HG02981 (cell line): ENCODE results near the gene WRAP53.
A peak's percentile ranks its signal among the peaks of the same experiment; 100 is the strongest.

Experiments
- ATAC-seq: cut with Tn5 transposase; IDR thresholded peaks from one replicate; pipeline ENCODE4 v1.9.1; 2021; ENCODE audit warnings: mild to moderate bottlenecking, moderate library complexity; ENCODE audit not compliant: unreplicated experiment

Gene WRAP53

DNA sequence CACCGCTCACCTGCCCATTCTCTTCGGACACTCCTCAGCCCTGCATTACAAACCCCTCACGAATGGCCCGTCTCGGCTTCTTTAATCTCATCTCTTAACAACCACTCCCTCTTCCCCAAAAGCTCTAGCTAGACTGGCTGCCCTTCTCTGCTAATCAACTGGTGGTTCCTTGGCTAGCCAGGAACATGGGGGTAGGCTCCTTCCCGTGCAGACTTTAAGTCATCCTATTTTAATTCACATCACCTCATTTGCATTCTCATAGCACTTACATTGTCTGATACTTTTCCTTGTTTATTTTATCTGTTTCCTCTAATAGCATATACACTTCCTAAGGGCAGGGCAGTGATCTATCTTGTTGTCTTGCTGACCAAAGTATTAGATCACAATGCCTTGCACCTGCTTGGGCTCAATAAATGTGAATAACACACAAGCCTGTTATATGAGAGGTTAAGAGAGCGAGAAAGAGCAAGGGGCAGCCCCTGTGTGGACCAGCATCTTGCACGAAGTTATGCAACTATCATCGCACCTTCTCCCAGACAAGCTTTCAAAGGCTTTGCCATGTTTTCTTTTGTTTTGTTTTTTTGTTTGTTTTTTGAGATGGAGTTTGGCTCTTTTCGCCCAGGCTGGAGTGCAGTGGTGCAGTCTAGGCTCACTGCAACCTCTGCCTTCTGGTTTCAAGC, 10.7 kb upstream of the WRAP53 start:
- no peak for ATAC-seq

DNA sequence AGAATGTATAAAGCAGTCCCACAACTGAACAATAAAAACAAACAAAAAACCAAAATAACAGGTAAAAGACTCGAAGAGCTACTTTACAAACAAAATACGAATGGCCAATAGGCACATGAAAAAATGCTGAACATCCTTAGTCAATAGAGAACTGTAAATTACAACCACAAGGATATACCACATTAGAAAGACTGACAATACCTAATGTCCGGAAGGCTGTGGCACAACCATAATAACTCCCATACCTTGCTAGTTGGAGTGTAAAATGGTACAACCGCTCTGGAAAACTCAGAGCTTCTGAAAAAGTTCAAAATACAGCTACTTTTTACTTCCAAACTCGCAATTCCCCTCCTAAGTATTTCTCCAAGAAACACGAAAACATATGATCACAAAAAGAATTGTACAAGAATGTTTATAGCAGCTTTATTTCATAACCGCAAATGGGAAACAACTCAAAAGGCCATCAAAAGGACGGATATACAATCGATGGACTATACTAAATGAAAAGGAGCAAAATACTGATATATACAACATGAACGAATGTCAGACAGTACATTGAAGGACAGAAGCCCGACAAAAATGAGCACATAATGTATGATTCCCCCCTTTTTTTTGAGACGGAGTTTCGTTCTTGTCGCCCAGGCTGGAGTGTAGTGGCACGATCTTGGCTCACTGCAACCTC, 3.3 kb upstream of the WRAP53 start:
- no peak for ATAC-seq

DNA sequence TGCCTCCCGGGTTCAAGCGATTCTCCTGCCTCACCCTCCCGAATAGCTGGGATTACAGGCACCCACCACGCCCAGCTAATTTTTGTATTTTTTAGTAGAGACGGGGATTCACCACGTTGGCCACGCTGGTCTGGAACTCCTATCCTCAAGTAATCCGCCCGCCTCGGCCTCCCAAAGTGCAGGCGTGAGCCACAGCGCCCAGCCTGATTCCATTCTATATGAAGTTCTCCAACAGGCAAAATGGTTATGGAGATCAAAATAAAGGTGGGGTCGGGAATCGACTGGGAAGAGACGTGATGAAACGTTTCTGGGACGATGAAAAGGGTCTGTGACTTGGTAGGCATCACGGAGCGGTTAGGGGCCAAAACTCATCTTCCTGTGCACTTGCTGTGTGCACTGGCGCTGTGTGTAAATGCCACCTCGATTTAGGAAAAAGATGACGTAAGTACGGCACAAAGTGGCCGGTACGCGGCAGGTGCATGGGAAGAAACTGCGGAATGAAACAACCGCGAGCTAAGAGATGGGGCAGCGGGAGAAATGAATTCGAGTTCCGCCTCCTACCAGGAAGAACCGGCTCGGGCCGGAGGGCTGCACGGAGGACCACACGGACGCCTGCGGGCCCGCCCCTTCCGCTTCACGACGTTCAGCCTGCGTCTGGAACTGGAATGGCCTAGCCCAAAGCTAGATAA, 2.6 kb upstream of the WRAP53 start:
- peak; percentile 48 for ATAC-seq

DNA sequence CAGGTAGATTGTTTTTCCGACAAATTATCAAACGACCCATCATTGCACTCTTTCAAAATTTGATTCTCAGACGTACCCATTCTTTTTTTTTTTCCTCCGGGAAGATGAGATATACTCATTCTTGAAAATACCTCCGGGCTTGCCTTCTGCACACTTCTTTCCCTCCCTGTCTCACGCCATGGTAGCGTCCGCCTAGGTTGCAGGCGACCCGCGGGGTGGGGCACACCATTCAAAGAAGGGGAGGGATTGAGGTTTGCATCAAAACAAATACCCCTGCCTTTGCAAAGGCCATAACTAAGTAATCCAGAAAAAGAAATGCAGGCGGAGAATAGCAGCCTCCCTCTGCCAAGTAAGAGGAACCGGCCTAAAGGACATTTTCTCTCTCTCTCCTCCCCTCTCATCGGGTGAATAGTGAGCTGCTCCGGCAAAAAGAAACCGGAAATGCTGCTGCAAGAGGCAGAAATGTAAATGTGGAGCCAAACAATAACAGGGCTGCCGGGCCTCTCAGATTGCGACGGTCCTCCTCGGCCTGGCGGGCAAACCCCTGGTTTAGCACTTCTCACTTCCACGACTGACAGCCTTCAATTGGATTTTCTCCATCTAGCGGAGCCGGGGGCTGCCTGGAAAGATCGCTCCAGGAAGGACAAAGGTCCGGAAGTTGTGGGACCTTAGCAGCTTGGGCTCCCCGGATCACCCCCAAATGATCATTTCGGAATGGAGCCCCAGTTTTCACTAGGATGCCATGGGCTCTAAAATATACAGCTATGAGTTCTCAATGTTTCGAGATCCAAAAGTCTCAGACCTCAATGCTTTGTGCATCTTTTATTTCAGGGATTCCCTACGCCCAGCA, 1.8 kb upstream of the WRAP53 start:
- peak; percentile 41 for ATAC-seq

DNA sequence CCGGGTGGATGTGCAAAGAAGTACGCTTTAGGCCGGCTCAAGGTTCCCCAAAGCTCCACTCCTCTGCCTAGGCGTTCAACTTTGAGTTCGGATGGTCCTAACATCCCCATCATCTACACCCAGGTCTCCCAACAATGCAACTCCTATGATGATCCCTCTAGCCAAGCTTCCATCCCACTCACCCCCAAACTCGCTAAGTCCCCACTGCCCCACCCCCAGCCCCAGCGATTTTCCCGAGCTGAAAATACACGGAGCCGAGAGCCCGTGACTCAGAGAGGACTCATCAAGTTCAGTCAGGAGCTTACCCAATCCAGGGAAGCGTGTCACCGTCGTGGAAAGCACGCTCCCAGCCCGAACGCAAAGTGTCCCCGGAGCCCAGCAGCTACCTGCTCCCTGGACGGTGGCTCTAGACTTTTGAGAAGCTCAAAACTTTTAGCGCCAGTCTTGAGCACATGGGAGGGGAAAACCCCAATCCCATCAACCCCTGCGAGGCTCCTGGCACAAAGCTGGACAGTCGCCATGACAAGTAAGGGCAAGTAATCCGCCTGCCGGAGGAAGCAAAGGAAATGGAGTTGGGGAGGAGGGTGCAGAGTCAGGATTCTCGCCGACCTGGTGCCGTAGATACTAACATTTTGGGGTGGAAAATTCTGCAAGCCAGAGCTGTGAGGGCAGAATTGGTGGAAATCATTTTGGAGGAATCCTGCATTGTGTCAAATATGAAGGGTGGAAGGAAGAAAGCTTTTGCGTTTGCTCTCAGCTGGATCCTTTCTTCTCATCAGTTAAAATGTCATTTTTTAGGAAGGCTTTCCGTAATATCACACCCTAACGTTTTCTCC, 987 bp upstream of the WRAP53 start, which contains the start of gene TP53:
Gene TP53, minus strand, starts transcription at position 419 of the 836 bp plus-strand sequence. CDS start 10,896 bp downstream, outside the sequence.
- no peak for ATAC-seq

DNA sequence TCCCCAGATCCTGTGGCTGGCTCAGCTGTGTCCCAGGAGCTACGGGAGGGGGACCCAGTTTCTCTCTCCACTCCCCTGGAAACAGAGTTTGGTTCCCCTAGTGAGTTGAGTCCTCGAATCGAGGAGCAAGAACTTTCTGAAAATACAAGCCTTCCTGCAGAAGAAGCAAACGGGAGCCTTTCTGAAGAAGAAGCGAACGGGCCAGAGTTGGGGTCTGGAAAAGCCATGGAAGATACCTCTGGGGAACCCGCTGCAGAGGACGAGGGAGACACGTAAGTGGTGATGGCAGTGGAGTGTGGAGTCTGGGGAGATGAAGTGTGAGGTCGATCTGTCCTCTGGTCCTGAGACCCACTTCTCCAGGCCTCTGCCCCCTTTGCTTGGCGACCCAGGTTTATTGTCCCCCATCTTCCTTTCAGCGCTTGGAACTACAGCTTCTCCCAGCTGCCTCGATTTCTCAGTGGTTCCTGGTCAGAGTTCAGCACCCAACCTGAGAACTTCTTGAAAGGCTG, 585 bp downstream of the WRAP53 start:
- ATAC-seq: no peak

DNA sequence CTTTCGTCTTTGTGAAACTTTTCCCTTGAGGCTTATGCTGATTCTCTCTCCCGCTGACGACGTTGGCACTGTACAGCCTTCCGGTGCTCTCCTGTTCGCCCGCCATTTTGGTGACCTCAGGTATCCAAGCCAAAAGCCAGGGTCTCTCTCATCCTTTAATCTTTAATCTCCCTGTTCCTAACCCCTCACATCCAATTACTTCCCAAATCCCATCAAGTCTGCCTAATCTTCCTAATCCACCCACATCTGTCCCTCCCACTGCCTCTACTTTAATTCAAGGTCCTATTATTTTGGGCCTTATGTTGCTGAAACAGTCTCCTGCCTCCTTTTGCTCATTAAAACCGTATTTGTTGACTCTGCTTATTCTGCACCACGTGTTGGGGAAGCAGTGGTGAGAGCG, 7.3 kb downstream of the WRAP53 start:
- no peak for ATAC-seq

DNA sequence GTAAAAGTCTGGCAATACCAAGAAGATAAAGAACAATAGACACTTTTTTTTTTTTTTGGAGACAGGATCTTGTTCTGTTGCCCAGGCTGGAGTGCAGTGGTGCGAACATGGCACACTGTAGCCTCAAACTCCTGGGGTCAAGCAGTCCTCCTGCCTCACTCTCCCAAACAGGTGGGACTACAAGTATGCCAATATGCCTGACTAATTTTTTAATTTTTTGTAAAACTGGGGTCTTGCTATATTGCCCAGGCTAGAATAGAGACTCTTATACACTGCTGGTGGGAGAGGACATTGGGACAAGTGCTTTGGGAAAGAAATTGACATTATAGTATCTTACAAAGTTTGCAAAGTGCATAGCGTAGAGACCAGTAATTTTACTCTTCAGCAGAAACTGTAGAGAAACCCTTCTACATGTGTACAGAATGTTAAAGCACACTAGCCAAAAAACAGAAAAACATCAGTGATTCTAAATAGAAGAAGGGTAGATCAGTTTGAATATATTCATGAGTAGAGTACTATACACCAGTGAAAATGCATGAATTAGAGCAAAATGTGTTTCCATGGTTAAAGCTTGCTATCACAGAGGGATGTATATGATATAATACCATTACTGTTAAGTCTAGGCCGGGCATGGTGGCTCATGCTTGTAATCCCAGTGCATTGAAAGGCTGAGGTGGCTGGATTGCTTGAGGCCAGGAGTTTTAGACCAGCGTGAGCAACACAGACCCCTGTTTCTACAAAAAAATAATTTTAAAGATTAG, 9.7 kb downstream of the WRAP53 start:
- ATAC-seq: no peak

DNA sequence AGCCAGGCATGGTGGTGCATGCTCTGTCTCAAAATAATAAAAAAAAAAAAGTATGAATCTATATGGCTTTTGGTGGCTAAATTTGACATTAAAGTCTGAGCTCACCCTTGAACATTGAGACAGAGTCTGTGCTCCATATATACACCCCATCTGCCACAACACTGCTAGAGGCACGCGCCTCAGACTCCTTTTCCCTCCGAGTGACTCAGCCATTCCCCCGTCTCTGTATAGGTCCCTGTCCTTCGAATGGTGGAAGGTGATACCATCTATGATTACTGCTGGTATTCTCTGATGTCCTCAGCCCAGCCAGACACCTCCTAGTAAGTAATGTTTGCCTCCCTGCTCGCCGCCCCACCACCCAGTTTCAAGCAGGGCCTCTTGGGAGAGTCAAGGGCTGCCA, 12.2 kb downstream of the WRAP53 start:
- no peak for ATAC-seq

DNA sequence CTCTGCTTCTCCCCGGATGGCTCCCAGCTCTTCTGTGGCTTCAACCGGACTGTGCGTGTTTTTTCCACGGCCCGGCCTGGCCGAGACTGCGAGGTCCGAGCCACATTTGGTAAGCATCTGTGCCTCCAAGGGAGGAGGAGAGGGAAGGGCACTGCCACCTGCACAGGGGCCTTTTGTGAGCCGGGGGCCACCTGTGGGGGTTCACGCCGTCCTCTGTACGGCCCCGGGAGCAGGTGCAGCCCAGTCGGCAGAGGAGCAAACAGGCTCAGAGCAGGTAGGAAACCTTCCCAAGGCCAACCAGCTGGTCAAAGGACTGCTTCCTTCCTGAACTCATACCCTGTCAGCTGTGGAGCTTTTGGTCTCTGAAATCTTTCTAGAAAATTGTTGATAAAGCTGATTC, 13.4 kb downstream of the WRAP53 start:
- ATAC-seq: no peak

DNA sequence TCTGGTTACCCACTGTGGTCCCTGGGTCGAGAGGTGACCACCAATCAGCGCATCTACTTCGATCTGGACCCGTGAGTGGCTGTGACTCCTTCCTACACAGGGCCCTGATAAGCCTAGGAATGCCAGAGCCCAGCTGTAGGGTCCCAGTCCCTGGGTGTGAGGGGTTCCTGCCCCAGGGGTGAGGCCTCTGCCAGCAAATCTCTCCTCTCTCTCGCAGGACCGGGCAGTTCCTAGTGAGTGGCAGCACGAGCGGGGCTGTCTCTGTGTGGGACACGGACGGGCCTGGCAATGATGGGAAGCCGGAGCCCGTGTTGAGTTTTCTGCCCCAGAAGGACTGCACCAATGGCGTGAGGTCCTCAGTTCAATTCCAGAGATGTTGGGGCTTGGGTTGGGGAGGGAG, 14.5 kb downstream of the WRAP53 start:
- no peak for ATAC-seq

DNA sequence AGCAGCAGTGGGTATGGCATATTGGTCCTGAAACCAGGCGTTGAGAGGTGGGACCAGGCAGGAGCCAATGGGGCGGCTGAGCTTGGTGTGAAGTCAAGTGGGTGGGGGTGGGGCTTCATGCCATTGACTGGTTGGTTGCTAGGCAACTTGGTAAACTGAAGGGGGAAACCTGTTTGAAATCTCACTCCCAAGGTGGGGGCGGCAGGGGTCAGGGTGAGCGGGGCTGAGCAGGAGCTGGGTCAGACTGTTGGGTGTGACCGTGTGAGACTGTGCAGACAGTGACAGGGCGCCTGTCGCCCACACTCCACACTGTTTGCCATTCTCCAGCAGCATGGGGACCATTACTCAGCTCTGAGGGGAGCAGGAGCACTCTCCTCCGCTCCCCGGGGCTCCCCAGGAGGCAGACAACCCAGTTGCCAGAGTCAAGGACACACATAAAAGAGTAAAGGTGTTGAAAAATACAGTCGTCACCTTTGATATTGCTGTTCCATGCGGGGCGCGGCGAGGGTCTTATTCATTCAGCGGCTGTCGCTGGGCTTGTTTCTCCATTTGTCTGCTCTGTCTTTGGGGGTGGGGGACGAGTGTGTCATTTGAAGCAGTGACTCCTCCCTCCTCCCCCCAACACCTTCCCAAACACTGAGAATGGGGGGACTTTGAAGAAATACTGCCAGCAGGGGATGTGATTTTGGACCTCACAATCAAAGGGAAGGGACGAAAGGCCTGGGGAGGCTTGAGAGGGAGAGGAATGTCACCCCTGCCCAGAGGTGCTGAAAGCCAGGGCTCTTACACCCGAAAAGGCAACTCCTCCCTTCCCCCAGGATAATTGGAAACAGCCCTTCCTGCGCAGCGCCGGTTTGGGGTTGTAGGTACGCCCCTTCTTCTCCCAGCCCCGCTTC, 15.6 kb downstream of the WRAP53 start:
- no peak for ATAC-seq

DNA sequence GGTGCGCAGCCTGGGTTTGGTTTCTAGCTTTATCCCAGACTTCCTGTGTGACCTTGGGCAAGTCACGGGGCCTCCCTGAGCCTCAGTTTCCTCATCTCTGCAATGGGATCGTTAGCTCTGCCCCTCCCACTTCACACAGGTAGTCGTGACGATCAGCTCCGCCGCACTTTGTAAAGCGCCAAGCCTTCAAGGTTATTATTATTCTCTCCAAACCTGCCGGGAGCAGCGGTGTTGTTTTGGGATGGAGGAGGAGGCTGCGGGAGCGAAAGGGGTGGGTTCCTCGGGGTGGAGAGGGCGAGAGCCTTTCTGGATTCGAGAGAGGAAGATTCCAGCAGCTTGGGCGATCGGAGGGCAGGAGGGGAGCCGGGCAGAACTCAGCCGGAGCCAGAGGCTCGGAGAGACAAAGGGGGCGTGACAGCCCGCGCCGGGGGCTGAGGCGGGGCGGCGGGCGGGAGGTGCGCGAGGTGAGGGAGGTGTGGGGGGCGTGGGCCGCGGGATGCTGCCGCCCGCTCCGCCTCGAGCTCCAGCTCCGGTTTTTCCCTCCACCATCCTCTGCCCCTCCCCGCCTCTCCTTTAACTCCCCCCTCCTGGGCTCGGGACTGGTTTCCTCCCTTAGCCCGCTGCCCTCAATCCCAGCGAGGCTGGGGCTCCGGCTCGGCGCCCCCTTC, 16.5 kb downstream of the WRAP53 start, which contains the start of gene EFNB3:
Gene EFNB3, plus strand, starts transcription at position 602 of the 668 bp plus-strand sequence. CDS start 397 bp downstream, outside the sequence.
- ATAC-seq: no peak

DNA sequence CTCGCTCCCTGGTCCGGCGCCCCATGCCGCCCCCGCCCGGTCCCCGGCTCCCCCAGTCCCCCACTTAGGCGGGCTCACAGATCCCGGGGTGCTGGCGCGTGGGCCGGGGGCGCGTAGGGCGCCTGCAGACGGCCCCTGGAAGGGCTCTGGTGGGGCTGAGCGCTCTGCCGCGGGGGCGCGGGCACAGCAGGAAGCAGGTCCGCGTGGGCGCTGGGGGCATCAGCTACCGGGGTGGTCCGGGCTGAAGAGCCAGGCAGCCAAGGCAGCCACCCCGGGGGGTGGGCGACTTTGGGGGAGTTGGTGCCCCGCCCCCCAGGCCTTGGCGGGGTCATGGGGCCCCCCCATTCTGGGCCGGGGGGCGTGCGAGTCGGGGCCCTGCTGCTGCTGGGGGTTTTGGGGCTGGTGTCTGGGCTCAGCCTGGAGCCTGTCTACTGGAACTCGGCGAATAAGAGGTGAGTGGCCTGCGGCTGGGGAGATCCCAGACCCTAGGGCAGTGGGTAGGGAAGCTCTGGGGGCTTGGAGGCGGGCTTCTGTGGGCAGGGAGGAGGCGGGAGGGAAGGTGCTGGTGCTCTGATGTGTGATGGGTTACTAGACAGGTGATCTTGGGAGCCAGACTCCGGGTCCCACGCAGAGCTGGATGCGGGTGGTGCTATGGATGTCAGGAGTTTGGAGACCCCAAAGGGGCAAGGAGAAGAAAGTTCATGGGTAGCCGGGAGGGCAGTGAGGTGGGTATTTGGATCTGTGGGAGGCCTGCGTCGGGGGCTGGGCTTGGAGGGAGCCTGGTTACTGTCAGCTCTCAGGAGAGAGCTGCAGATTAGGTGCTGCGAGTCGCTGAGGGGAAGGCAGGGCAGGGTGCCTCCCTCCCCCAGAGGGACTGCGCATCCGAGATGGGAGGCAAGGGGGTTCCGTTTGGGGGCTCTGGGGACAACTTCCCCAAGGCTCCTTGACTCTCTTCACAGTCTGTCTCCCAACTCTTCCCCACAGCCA, 17.3 kb downstream of the WRAP53 start:
- no peak for ATAC-seq

DNA sequence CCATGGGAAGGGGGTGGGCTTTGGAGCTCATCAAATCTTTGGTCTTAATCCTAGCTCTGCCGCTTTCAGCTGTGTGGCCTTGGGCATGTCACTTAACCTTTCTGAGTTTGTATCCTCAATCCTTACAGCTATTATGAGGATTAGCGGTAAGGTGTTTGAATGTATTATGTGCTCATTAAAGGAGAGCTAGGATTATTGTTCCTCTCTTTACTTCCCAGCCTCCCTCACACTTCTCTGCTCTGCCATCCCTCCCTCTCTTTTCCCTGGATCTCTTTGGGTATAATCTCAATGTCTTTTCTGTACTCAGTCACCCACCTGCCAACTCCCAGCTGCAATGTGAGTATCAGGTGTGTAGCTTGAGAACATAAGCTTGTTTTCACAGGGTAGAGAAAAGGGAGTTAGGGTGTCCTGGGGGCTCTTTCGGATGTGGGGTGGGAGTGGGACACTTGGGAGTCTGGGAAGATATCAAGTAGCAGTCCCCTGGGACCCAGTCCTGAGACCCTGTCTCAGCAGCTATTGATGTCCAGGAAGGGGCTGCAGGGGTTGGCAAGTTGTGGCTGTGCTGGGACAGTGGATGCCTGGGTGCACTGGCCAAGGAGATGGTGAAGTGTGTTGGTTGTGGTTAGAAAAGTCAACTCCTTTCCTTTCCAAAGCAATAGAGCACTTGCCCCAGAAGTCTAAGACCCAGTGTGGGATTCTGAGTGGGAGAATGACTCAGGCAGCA, 18.5 kb downstream of the WRAP53 start:
- ATAC-seq: no peak

DNA sequence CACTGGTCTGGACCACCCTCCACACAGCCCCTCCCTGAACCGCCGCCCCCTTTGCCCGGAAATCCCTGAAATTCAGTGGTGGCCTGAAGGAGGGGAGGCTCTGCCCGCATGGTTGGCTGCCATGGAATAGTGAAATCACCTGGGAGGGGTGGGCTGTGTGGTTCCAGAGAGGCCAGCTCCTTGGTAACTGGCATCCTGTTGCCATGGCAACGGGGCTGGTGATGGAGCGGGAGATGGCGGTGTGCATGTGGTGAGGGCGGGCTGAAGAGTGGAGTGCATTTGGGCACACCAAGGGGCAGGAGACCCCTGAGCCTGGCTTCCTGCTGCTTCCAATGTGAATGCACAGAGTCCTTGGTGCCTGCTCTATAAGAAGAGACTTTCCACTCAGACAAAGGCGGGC, 19.2 kb downstream of the WRAP53 start:
- ATAC-seq: no peak
